ENCODE results near the gene ALG2.
A peak's percentile ranks its signal among the peaks of the same experiment; 100 is the strongest.

The ALG2 gene, protein sequence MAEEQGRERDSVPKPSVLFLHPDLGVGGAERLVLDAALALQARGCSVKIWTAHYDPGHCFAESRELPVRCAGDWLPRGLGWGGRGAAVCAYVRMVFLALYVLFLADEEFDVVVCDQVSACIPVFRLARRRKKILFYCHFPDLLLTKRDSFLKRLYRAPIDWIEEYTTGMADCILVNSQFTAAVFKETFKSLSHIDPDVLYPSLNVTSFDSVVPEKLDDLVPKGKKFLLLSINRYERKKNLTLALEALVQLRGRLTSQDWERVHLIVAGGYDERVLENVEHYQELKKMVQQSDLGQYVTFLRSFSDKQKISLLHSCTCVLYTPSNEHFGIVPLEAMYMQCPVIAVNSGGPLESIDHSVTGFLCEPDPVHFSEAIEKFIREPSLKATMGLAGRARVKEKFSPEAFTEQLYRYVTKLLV

DNA sequence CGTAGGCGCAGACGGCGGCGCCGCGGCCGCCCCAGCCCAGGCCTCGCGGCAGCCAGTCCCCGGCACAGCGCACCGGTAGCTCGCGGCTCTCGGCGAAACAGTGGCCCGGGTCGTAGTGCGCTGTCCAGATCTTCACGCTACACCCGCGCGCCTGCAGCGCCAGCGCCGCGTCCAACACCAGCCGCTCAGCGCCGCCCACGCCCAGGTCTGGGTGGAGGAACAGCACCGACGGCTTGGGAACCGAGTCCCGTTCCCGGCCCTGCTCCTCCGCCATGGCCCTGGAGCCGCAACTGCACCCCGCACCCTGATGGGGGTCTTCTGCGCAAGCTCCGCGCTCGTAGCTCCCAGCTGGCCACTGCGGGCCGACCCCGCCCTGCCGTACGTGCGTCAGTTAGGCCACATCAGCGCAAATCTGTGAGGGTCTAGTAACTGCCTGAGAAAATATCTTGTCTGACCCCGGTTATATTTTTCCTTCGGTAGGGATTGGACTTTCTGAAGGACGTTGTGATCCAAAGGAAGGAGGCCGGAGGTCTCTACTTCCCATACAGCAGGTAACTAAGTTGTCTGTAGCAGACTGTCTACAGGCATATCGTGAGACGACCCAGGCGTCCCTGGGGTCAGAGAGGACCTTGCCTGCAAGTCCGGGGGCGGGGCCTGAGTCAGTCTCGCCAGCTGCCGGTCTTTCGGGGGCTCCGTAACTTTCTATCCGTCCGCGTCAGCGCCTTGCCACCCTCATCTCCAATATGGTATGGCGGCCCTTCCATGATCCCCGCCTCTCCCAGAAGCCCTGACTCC, at the start of gene ALG2, which contains the start of gene SEC61B:
Gene ALG2 (minus strand): TSS at position 322 of the 795 bp plus-strand sequence. CDS start 48 bp downstream, at position 274.
Gene SEC61B (plus strand): TSS at position 662 of the 795 bp plus-strand sequence. CDS start 82 bp downstream, at position 744.
- peak; percentile 87 for DNase-seq

DNA sequence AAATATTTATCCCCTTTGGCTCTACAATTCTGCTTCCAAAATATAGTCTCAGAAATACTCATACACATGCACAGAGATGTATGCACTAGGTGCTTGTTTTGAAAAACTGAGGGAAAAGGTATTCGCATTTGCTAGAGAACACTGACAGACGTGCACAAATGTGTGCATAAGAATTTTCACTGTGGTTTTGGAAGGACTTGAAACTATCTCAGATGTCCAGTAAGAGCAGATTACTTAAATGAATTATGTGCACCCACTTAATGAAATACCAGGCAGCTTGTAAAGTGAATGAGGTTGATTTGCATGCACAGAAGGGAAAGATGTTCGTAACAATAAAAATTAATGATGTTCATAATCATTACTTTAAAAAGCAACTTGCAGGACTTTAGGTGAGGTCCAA, 48.7 kb upstream of the ALG2 start:
- DNase-seq: no peak

DNA sequence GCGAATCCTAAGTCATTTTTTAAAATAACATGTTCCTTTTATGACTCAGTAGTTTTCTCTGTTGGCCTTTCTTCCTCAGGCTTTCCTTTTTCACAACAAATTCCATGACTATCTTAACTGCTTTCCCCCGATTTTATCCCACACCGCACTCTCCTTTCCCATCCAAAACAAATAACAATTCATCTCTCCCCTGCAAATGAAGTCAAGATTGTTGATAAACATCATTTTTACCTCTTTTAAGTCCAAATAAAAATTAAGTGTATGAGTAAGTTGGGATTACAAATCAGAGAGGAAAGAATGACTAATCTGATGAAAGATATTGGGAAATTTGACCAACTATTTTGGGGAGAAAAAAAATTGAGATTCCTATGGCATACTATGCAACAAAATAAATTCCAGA, 47.7 kb upstream of the ALG2 start:
- DNase-seq: no peak

DNA sequence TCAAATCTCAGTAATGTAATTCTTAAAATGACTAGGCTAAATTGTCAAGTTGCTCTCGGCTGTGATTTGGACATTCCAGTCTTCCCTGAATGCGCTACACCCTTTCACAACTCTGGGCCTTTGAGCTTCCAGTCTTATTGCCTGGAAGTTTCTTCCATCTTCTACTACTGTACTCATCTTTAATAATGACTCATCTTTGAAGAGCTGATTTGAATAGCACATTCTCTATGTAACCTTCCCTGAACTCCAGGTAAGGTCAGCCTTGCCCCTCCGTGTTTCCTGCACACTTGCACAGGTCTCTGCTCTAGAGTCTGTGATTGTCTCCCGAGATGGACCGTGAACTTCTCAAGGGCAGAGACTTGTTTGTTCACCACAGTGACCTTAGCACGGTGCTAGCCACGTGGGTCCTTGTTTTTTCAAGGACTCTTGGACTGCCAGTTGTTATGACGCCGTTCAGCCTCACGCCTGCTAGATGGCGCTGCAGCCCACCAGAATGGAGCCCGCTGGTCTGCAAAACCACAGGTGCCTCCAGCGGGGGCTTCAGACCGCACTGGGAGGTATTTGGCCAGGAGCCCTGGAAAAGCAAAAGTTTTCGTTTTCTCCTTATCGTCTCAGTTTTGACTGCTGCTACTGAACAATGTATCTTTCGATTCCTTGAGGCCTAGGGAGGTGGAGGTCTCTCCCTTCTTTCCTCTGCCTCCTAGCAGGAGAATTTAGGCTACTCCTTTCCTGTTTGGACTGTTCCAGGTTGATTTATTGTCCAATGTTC, 44.7 kb upstream of the ALG2 start:
- peak; percentile 26 for DNase-seq

DNA sequence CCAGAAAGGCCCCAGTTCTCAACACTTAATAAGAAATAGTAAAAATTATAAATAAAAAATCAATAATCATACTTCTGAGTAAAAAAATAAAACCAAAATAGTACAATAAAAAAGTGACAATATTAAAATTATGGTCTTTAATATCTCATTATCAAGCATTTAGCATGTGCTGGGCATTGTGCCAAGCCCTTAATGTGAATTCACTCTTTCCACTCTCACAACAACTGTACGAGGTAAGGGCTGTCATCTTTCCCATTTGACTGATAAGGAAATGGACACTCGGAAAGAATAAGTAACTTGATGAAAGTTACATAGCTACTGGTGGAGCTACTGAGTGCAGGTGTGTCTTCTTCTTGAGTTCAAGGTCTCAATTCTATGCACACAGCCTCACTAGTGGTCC, 43.9 kb upstream of the ALG2 start:
- DNase-seq: no peak

DNA sequence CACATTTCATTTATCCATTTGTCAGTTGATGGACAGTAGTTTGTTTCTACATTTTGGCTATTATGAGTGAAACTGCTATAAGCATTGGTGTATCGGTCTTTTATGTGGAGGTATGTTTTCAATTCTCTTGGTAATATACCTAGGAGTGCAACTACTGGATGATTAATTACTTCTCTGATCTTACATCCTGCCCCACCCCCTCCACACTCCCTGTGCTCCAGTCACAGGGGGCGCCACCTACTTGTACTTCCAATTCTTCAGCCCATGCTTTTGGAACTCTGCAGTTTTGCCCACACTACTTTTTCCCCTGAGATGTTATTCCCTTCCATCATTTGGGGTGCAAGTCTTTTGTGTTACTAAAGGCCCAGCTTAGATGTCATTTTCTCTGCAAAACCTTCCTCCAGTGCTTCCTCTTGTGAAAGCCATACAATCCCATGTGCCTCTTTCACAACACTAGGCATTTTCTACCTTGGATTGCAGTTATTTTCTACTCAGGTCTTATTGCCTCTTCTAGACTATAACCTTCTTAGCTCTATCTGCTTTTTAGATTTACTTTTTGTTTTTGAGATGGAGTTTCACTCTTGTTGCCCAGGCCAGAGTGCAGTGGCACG, 42.4 kb upstream of the ALG2 start:
- no peak for DNase-seq

DNA sequence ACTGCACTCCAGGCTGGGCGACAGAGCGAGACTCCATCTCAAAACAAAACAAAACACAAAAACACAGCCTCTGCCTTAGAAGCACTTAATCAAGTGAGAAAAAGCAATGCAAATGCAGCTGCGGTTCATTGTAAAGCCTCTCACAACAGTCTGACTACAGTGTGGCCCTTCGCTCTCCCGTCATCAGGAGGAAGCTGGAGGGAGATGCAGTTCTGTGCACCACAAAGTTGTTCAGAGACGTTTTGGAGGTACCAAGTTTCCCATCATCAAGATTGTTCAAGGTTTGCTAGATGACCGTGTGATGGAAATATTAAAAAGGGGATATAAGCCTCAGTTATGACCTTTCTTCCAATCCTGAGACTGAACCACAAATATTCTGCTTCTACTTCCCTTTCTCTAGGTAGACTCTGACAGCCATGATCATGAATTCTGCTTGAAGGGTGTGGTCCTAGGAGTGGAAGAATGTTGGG, 41.2 kb upstream of the ALG2 start:
- no peak for DNase-seq

DNA sequence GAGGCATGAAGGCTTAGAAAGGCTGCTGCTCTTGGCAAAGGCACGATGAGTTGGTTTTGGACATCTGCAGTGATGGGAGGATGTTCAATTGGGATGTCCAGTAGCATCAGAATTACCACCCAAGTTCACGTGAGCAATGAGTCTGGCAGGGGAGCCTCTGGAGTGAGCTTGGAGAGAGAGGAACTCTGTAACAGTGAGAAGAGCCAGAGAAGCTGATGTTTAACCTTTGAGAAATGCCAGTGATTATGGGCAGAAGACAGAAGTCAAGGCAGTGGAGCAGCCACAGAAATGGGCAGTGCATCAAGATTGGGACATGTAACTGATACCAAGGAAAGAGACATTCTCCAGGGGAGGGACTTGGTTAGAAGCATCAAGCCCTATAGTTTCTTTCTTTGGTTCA, 40.2 kb upstream of the ALG2 start:
- DNase-seq: no peak

DNA sequence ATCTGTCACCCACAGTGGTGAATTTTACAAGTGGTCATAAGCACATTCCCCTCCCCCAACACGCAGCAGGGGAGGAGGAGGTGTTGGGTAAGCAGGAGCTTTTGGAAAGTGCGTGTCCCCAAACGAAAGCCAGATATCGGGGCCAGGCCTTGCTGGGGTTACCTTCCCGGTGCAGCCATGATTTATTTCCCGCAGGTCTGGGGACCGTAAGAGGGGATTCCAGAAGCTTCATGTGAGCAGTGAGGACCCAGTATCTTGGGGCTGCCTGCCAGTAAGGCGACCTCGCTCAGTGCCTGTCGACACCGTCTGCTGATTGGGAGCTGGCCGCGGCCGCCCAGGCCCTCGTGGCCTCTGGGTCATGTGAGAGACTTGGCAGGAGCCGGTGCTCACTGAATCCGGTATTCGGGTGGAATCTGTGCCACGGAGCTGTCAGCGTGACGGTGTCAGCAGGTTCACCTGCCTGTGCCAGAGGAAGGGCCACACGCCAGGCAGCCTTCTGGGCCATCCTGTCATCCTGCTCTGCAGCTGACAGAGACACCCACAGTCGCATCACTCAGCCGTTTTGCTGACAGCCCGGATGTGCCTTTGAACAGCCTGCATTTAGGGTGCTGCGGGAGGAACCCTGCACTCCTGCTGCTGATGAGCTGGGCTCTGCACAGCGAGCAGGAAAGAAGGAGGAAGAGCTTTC, 37.6 kb upstream of the ALG2 start:
- DNase-seq: no peak

DNA sequence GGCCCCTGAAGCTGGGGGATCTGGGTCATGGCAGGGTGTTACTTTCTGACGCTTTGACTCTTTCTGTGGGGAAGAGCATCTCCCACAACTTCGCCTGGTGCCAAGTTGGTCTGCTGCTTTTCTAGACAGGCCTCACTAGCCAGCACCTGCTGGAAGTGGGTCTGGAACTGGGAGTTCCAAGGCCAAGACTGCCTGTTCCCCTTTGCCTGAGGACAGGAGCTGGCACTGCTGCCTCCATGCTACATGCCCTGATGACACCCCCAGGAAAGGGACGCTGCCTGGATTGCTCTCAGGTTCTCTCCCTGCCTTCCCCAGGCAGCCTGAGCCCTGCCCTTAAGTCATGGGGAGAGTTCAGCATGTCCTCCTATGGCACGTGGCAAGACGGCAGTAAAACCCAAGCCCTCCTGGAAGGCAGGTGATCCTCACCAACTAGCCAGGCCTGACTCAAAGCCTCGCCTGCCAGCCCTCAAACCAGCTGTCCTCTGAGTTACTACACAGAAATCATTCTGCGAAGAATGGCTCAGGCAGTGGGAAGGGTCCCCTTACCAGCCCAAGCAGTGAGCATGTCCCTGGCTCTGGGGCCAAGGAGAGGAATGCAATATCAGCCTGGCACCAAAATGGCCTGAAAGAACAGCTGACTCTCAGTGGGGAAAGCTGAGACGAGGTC, 36.1 kb upstream of the ALG2 start:
- no peak for DNase-seq

DNA sequence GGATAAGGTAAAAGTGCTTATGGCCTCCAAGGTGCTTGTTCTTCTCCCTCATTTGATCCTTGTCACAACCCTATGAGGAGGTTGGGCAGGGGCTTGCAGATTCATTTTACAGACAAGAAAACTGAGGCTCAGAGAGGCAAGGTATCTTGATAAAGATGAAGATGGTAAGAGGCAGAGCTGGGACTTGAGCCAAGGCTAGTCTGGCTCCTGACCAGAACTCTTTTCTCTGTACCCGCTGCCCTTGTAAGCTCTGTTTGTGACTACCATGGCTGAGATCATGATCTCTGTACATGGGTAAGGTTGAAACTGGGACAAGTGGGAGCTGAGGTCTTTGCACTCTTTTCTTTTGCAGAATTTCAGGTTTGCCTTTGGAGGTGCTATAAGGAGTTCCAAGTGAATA, 33.9 kb upstream of the ALG2 start:
- DNase-seq: no peak

DNA sequence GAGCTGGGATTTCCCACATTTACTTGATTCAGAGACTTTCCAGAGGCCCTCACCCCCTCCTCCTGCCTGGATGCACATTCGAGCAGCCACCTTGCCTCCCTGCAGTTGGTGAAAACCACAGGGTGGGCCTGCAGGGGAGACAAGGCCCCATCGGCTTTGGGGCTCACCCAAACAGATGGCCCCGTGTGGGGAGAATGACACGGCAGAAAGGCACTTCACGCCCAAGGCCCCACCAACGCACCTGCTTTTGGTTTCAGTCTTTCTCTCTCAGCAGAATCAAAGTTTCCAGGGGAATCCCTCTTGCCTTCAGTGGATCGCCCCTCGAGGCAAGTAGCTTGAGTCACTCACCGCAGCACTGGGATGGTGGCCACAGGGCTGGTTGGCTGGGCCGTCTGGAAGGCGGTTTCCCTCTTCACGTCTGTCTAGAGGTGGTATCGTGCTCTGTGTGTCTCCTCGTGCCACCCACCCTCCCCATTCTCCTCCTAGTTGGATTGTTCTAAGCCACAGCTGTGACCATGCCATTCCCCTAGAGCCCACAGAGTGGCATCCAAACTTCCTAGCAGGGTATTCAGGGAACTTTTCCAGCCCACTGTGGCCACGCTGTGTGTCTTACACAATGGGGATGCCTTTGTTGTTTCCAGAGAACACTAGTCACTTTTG, 32.2 kb upstream of the ALG2 start:
- DNase-seq: no peak

DNA sequence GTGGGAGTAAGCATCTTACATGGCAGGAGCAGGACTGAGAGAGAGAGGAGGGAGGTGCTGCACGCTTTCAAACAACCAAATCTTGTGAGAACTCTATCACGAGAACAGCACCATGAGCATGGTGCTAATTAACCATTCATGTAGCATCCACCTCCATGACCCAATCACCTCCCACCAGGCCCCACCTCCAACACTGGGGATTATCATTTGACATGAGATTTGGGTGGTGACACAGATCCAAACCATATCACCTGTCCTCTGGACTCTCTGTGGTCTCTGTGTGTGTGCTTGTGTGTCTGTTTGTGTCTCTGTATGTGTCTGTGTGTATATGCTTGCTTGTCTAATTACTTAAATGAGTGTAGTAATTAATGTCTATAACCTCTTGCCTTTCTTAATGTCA, 31.4 kb upstream of the ALG2 start:
- DNase-seq: no peak

DNA sequence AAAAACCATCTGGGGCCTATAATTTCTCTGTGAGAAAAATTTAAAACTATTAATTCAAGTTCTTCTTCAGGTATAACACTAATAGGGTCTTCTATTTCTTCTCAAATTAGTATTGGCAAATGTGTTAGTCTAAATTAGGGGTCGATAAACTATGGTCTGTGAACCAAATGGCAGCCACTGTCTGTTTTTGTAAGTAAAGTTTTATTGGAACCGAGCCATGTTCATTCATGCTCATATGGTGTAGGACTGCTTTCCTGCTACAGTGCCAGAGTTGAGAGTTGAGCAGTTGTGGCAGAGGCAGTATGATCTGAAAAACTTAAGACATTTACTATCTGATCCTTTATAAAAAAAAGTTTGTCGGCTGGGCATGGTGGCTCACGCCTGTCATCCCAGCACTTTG, 29.4 kb upstream of the ALG2 start:
- no peak for DNase-seq

DNA sequence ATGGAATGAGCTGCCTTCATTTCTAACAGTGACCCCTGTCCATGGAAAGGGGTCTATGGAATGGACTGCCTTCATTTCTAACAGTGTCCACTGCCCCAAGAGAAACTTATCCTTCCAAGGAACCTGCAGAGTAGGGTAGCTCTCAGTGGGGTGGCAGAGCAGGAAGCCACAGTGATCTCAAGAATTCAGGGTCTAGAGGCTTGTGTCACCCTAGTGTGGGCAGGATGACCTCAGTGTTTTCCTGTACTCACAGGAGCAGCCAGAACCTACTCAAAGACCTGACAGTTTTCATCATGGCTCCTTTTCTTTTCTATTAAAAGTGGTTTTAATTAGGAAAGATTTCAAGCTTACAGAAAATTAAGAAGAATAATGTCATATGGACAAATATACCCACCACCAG, 27.9 kb upstream of the ALG2 start:
- no peak for DNase-seq

DNA sequence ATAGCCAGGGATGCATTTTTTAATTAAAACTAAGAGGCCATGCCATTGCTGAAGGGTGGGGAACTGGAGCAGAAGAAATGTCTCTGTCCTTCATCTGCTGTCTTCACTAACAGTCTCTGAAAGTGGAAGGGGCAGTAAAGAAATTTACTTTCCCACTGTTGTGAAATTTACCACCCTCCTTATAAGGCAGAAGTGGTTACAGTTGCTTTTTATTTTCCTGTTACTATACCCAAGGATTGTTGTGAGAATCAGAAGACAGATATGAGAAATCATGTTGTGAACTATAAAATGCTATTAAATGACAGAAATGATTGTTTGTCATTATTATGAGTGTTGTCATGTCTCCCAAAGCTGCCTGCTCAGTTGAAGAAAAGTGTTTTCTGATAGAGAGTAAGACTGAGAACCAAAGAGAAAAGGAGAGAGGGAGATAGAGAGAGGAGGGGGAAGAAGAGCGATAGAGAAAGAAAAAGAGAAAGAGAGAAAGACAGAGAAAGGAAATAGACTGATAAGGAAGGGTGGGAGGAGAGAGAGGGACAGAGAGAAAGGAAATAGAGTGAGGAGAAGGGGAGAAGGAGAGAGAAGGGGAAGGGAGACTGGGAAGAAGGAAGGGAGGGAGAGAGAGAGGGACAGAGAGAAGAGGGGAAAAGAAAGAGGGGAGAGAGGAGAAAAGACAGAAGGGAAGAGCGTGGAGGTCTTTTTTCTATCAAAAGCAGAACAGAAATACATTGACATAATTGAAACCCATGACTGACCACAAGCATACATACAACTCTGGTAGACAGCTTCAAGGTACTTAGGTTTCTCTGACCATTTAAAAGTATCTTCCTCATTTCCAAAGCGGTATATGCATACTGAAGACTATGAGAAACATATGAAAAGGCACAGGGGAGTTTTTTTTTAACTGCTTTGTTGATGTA, 22.9 kb upstream of the ALG2 start:
- no peak for DNase-seq

DNA sequence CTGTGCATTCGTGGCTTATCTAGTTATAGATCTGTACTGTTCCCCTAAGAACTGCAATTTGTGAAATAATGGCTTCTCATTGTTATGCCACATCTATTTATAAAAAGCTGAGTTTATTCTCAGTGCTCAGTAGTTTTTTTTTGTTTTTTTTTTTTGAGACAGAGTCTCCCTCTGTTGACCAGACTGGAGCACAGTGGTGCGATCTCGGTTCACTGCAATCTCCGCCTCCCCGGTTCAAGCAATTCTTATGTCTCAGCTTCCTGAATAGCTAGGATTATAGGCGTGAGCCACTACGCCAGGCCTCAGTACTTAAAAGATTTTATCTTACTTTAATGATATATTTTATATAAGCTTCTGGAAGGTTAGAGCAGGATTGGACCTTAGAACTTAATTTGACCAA, 19.4 kb upstream of the ALG2 start:
- DNase-seq: no peak

DNA sequence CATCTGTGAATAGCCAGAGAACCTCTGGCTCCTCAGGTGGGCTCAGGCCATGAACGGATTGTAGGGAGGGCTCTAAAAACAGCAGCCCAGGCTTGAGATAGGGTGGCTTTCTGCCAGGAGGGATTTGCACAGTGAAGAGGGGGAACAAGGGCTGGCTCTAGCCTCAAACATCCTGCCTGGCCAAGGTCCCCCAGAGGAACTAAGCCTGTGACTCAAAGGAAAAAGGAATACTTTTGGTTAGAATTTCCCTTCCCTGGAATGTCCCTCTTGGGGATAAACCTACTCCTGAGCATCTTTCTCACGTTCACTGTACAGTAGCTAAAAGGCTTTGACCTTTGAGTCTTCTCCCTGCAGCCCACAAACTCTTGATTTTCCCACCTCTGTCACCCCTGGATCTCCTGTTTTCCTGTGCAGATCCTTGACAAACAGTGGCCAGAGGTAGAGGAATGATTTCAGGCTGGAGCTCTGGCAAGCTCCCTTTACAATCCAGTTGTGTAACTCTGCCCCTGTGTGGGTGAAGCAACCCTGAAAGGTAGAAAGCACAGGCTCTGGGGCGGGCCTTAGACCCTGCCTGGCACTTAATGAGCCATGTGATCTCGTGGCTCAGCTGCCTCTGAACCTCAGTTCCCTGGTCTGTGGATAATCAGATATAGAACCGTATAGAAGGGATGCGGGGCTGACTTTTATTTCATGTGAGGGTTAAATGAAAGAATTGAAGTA, 17.8 kb upstream of the ALG2 start:
- no peak for DNase-seq

DNA sequence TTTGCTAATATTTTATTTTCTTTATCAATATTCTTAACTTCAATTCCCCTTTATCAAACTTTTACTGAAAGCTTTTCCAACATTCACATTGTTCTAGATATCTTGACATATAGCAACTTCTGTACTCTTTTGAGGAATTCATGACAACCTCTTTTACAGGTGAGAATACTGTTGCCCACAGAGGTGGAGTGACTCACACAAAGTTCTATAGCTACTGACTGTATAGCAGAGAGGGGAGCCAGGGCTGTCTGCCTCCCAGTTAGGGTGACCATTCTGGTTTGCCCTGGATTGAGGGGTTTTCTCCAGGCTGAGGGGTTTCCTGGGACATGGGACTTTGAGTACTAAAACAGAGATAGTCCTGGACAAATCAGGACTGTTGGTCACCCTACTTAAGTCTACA, 16.6 kb upstream of the ALG2 start:
- DNase-seq: no peak

Data from 8988T (cell line).